ENCODE measurements around the gene OTOGL. TPM values are rescaled to one million over a fixed set of nuclear protein-coding genes. Genes with fewer than 3 reads are reported as not detected.

OTOGL gene
- total RNA-seq, 4 donors from 2014 or later: 0.04 to 0.57 (median 0.23) TPM; not detected in 1

GRCh38 chr12:80364056-80364455 is 264.7 kb downstream of the OTOGL start:
- Histone ChIP-seq H3K9me3 (no peaks in the 10 kb centered on the region), H3K4me1 (no peaks in the 10 kb centered on the region), H3K27me3 (no peaks in the 10 kb centered on the region), H3K4me3 (no peak overlapping the region), H3K36me3 (no peaks in the 10 kb centered on the region), H3K27ac (no peak overlapping the region)
- DNase-seq: no peak
- WGBS, 2 donors: 59 to 68% methylated on average over 3 of the region's 3 CpGs
- intact Hi-C loops (cut with DNase I): no loop called here
- TF ChIP-seq CTCF (IDR thresholded peaks at IDR 0.05) (no peak), POLR2A (IDR thresholded peaks at IDR 0.05) (no peak)

- H3K9me3 ChIP-seq: no peaks in the 10 kb centered on the region
- no peak for DNase-seq
- no peak overlapping the region for H3K4me3 ChIP-seq
- no peak overlapping the region for H3K27ac ChIP-seq
- TF ChIP-seq POLR2A (IDR thresholded peaks at IDR 0.05): no peak
- no peaks in the 10 kb centered on the region for H3K4me1 ChIP-seq
- H3K36me3 ChIP-seq: no peaks in the 10 kb centered on the region
- H3K27me3 ChIP-seq: no peaks in the 10 kb centered on the region
- intact Hi-C loops (cut with DNase I): no loop called here
- 59 to 83% methylated on average over 4 of the region's 4 CpGs for WGBS, 2 donors
Measured at GRCh38 chr12:80373666-80374065, 274.3 kb downstream of the OTOGL start.

GRCh38 chr12:80374615-80375014 is 275.3 kb downstream of the OTOGL start:
- DNase-seq: no peak
- no peak overlapping the region for H3K27ac ChIP-seq
- no peaks in the 10 kb centered on the region for H3K36me3 ChIP-seq
- intact Hi-C loops (cut with DNase I): no loop called here
- no peaks in the 10 kb centered on the region for H3K9me3 ChIP-seq
- no peaks in the 10 kb centered on the region for H3K27me3 ChIP-seq
- H3K4me3 ChIP-seq: no peak overlapping the region
- TF ChIP-seq CTCF (IDR thresholded peaks at IDR 0.05): no peak
- no peak for TF ChIP-seq POLR2A (IDR thresholded peaks at IDR 0.05)
- H3K4me1 ChIP-seq: no peaks in the 10 kb centered on the region

GRCh38 chr12:80377140-80377794 is 277.9 kb downstream of the OTOGL start:
- H3K27me3 ChIP-seq: no peaks in the 10 kb centered on the region
- no peaks in the 10 kb centered on the region for H3K36me3 ChIP-seq
- WGBS, 2 donors: 77 to 80% methylated on average over 4 of the region's 4 CpGs
- H3K9me3 ChIP-seq: no peaks in the 10 kb centered on the region
- H3K27ac ChIP-seq: no peak overlapping the region
- no peak overlapping the region for H3K4me3 ChIP-seq
- TF ChIP-seq POLR2A (IDR thresholded peaks at IDR 0.05): no peak
- no peak for TF ChIP-seq CTCF (IDR thresholded peaks at IDR 0.05)
- DNase-seq: no peak
- H3K4me1 ChIP-seq: no peaks in the 10 kb centered on the region
- intact Hi-C loops (cut with DNase I): no loop called here

- no peaks in the 10 kb centered on the region for H3K27me3 ChIP-seq
- H3K4me1 ChIP-seq: no peaks in the 10 kb centered on the region
- H3K27ac ChIP-seq: no peak overlapping the region
- no peaks in the 10 kb centered on the region for H3K36me3 ChIP-seq
- no peak overlapping the region for H3K4me3 ChIP-seq
- no peak for TF ChIP-seq CTCF (IDR thresholded peaks at IDR 0.05)
- no peak for TF ChIP-seq POLR2A (IDR thresholded peaks at IDR 0.05)
- no peak for DNase-seq
- intact Hi-C loops (cut with DNase I): no loop called here
- no peaks in the 10 kb centered on the region for H3K9me3 ChIP-seq
Measured at GRCh38 chr12:80381121-80381520, 281.8 kb downstream of the OTOGL start.

GRCh38 chr12:80382254-80382653 is 282.9 kb downstream of the OTOGL start:
- Histone ChIP-seq H3K9me3 (no peaks in the 10 kb centered on the region), H3K4me3 (no peak overlapping the region), H3K4me1 (no peaks in the 10 kb centered on the region), H3K27ac (no peak overlapping the region), H3K36me3 (no peaks in the 10 kb centered on the region), H3K27me3 (no peaks in the 10 kb centered on the region)
- 87 to 97% methylated on average over 7 of the region's 8 CpGs for WGBS, 2 donors
- intact Hi-C loops (cut with DNase I): no loop called here
- no peak for DNase-seq
- TF ChIP-seq CTCF (IDR thresholded peaks at IDR 0.05): no peak
- TF ChIP-seq POLR2A (IDR thresholded peaks at IDR 0.05): no peak
